ENCODE results near the gene MPC2. TPM values are rescaled to one million over a fixed set of nuclear protein-coding genes. Genes with fewer than 3 reads are reported as not detected.

The MPC2 gene
- total RNA-seq, 1 experiment from 2014 or later = 49.9 TPM

GRCh38 chr1:167924543-167925231 lies 12.2 kb downstream of the MPC2 start (continued):
- TF ChIP-seq ATF3 (IDR thresholded peaks at IDR 0.05) = no peak

- intact Hi-C loops (cut with micrococcal nuclease) = no loop called here
- no peak for DNase-seq (ENCODE audit: low read depth, low spot score)
- BruUV-seq (replicated peaks) = no TSS peak
Observed at GRCh38 chr1:167924102-167924501, 12.8 kb downstream of the MPC2 start.

More at GRCh38 chr1:167924102-167924501, 12.8 kb downstream of the MPC2 start:
- Histone ChIP-seq H3K79me2 (ENCODE audit: insufficient read depth, low read length) (0 out of 2 replicates have a peak, but pooled peaks cover 7% of the 10 kb centered on the region), H4K20me1 (ENCODE audit: insufficient read depth) (no peaks in the 10 kb centered on the region), H3K27ac (ENCODE audit: low read depth, low read length) (no peak overlapping the region), H3K4me3 (replicated peaks in 1 of 2; ENCODE audit: low read depth in 1 of 2, low read length in 2 of 2) (no peak overlapping the region), H3K4me1 (ENCODE audit: control insufficient read depth in 1 of 2, insufficient read depth in 2 of 2, low read length in 2 of 2) (peaks cover 0 to 15% of the 10 kb centered on the region in 2 experiments; a peak in 2 of 4 replicates), H3K9me2 (ENCODE audit: insufficient read depth) (no peaks in the 10 kb centered on the region), H2AFZ (ENCODE audit: low read depth, low read length, poor library complexity, severe bottlenecking) (no peak overlapping the region), H3K9me3 (ENCODE audit: control insufficient read depth in 1 of 2, insufficient read depth in 1 of 2, low read depth in 1 of 2, low read length in 2 of 2) (no peaks in the 10 kb centered on the region), H3K9ac (ENCODE audit: low read length) (no peak overlapping the region), H3K27me3 (ENCODE audit: insufficient read depth, low read length) (no peaks in the 10 kb centered on the region), H3K36me3 (ENCODE audit: control insufficient read depth in 1 of 2, insufficient read depth in 2 of 2, low read length in 2 of 2) (no peaks in the 10 kb centered on the region), H3K4me2 (ENCODE audit: low read length) (no peak overlapping the region)
- TF ChIP-seq POLR2A (IDR thresholded peaks at IDR 0.05; ENCODE audit: borderline replicate concordance, extremely low read depth, insufficient read depth, insufficient read length) (no peak), RAD21 (IDR thresholded peaks at IDR 0.05; ENCODE audit: low read depth) (no peak), FOSL1 (IDR thresholded peaks at IDR 0.05; ENCODE audit: low read depth) (no peak), ELF1 (IDR thresholded peaks at IDR 0.05; ENCODE audit: borderline replicate concordance, low read depth) (no peak), SP1 (IDR thresholded peaks at IDR 0.05; ENCODE audit: low read depth) (no peak), SIN3A (IDR thresholded peaks at IDR 0.05; ENCODE audit: low read depth) (no peak), MAX (IDR thresholded peaks at IDR 0.05) (no peak), ZBTB33 (IDR thresholded peaks at IDR 0.05; ENCODE audit: extremely low read depth, insufficient replicate concordance, low read length) (no peak), CBX3 (IDR thresholded peaks at IDR 0.05; ENCODE audit: low read depth) (no peak), SRF (IDR thresholded peaks at IDR 0.05; ENCODE audit: low read depth) (no peak), ATF3 (IDR thresholded peaks at IDR 0.05) (no peak), JUND (IDR thresholded peaks at IDR 0.05) (no peak), CTCF (IDR thresholded peaks at IDR 0.05 in 2 of 3, conservative IDR thresholded peaks at IDR 0.05 in 1 of 3; ENCODE audit: borderline replicate concordance in 1 of 3, insufficient read depth in 1 of 3, low read depth in 2 of 3, low read length in 2 of 3) (no peak), EZH2phosphoT487 (IDR thresholded peaks at IDR 0.05; ENCODE audit: borderline replicate concordance) (no peak), EGR1 (IDR thresholded peaks at IDR 0.05; ENCODE audit: low read depth) (no peak), ZFX (IDR thresholded peaks at IDR 0.05) (no peak), TCF7L2 (IDR thresholded peaks at IDR 0.05; ENCODE audit: borderline replicate concordance, extremely low read depth, insufficient read depth, insufficient read length) (no peak), EZH2 (IDR thresholded peaks at IDR 0.05) (no peak)
- CTCF ChIA-PET = no interaction called here
- RAD21 ChIA-PET (ENCODE audit: low non-redundant PET in 1 of 2, low total read pairs in 2 of 2, uncharacterized antibody in 2 of 2, unreplicated experiment in 2 of 2) = no interaction called here
- ATAC-seq = no peak
- POLR2A ChIA-PET = interaction anchor here (1.8 kb wide), 1 partner anchor 12 kb away, joined by 6 read pairs; the partner anchor contains the start of genes DCAF6 and MPC2

All from HCT116 (cell line).